HG03159 (cell line): ENCODE measurements around the gene EMID1.
"Not testable (repeated sequence)": the region's sequence is repeated elsewhere in the genome, so short reads cannot be mapped to it uniquely, and the experiment has no call there.

ENCODE experiments used
- ATAC-seq: cut with Tn5 transposase; IDR thresholded peaks from one replicate; pipeline ENCODE4 v1.9.1; 2021; ENCODE audit warnings: mild to moderate bottlenecking, moderate library complexity; ENCODE audit not compliant: unreplicated experiment

The EMID1 gene

DNA sequence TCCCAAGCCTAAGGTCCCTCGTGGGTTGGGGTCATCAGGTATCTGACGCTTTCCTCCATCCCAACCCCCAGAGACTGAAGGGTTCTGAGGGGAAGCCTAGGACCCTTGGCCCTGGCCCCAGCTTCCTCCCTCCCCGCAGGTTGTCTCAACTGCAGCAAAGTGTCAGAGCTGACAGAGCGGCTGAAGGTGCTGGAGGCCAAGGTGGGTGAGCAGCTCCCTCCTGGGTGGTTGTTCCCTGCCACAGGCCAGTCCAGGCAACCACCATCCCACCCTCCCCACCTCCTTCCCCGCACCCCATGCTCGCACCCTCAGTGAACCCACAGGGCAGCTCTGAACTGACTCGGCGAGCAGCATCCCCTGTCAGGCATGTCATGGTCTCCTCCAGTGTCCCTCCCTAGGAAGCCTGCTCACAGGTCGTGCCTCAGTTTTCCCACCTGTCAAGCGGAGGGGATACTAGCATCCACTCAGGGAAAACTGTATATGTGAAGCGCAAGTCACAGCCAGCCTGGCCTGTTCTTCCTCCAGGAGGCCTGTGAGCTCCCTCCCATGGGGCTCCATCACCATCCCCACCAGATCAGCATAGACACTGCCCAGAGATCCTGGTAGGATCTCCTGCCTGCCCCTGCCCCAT lies 20.8 kb downstream of the EMID1 start:
- ATAC-seq, result no peak

- no peak for ATAC-seq
Observed at GRCh38 chr22:29230972-29231875, 25.5 kb downstream of the EMID1 start.

DNA sequence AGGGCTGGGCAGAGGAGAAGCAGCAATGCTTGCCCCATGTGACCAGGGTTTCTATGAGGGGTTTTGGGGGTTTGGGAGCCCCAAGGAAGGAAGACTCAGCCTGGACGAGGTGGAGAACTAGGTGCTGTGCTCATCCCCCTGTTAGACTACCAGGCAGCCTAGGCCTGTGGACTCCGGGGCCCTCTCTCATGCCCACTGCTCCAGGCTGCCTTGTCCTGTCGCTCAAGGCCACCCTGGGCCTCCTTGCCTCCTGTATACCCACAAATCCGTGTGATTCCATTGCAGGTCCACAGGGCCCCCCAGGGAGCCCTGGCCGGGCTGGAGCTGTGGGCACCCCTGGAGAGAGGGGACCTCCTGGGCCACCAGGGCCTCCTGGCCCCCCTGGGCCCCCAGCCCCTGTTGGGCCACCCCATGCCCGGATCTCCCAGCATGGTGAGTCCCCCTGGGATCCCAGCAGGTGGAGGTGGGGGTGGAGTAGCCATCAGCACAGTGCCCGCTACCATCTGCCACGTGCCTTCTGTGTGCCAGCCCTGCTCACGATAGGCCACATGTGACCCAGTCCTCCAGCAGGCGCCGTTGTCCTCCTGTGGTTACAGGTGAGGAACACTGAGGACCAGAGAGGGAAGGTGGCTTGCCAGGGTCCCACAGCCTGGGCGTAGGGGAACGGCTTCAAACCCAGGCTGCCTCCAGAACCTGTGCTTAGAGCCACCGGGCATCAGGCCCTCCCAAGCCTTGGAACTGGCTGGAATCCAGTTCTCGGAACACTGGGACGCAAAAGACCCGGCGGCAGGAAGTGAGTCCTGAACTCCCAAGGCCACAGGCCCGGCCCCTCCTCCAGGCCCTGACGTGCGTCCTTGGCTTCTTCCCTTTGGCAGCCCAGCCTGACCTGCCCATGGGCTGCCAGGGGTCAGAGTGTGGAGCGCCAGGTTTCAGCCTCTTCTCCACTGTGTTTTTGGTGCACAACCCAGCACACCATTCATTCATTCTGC lies 26.6 kb downstream of the EMID1 start:
- ATAC-seq, result no peak

- ATAC-seq, result no peak
Observed at GRCh38 chr22:29233277-29233877, 27.7 kb downstream of the EMID1 start.

DNA sequence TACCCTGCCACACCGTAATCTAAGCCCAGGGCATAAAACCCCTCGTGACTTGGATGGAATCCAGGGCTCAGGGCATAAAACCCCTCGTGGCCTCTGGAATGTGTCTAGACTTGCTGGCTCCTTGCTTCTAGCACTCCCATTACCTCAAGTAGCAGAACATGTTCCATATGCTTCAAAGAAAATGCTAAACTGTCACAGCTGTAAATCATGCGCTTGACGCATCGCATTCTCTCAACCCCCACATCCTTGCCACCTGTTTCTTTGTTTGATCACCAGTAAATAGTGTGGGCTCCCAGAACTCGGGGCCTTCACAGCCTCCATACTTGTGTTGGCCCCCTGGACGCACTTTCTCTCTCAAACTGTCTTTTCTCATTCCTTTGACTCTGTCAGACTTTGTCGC lies 34.8 kb downstream of the EMID1 start:
- ATAC-seq, result not testable (repeated sequence)

DNA sequence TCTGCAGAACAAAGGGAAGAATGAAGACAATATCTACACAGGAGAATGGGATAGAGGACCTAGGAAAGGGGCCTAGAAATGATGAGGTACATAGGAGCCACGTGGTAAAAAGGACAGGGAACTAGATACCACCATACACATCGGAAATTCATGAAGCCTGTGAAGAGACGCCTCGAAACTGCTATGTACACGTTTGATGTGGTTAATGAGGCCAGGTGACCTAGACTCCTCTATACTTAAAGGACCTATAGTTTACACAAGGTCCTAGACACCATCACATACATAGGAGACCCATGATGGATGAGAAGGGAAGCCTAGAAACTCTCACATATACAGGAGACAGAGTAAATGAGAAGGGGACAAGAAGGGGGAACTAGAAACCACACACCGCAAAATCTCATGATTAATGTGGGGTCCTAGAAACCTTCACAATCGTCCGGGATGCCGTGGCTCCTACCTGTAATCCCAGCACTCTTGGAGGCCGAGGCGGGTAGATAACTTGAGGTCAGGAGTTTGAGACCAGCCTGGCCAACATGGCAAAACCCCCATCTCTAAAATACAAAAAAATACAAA lies 38.3 kb downstream of the EMID1 start:
- ATAC-seq, result no peak

DNA sequence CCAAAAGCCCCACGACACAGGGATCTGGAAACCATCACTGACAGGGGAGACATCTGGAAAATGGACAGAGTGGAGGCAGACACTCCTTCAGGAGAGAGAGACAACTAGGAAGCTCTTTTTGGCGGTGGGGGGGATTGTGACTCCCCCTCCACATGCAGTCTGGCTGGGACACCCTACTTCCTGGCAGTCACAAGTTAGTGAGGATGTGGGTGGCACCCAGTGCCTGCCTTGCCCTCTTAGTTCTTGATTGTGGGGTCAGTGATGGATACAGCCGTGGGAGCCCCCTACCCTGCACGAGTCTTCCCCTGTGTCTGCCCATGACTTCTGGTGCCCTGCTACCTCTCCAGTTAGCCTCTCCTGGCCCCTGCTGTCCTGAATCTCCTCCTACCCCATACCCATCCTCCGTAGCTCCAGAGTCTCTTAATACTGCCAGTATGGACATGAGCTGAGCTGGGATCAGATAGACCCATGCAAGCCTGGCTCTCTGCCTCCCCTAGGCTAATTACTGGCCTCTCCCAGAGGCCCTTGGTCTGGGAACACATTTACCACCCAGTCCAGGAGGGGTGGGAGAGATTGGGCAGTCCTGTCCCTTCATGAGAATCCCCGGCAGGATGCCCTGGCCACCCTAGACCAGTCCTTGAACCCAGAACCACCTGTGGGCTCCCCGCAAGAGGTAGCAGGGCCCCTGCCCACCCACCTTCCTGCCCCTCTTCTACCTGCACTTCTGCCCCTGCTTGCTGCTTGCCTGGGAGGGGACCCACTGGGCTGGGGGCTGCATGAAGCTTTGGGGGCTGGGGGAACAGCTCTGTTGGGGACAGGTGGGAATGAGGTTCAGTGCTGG lies 39.3 kb downstream of the EMID1 start:
- no peak for ATAC-seq

- ATAC-seq, result no peak
Observed at GRCh38 chr22:29245626-29246385, 40.1 kb downstream of the EMID1 start.

DNA sequence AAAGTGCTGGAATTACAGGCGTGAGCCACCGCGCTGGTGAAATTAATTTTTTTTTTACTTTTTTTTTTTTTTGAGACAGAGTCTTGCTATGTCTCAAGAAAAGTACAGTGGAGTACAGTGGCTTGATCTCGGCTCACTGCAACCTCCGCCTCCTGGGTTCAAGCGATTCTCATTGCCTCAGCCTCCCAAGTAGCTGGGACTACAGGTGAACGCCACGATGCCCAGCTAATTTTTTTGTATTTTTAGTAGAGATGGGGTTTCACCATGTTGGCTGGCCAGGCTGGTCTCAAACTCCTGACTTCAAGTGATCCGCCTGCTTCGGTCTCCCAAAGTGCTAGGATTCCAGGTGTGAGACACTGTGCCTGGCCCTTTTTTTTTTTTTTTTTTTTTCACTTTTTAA lies 42.2 kb downstream of the EMID1 start:
- not testable (repeated sequence) for ATAC-seq

- no peak for ATAC-seq
Observed at GRCh38 chr22:29251265-29251664, 45.6 kb downstream of the EMID1 start.

GRCh38 chr22:29251981-29252911 lies 46.5 kb downstream of the EMID1 start:
- no peak for ATAC-seq

GRCh38 chr22:29253561-29254285 lies 48.0 kb downstream of the EMID1 start:
- ATAC-seq, result no peak

- ATAC-seq, result no peak
Observed at GRCh38 chr22:29254286-29254660, 48.6 kb downstream of the EMID1 start.

- ATAC-seq, result no peak
Observed at GRCh38 chr22:29255064-29255621, 49.4 kb downstream of the EMID1 start.

DNA sequence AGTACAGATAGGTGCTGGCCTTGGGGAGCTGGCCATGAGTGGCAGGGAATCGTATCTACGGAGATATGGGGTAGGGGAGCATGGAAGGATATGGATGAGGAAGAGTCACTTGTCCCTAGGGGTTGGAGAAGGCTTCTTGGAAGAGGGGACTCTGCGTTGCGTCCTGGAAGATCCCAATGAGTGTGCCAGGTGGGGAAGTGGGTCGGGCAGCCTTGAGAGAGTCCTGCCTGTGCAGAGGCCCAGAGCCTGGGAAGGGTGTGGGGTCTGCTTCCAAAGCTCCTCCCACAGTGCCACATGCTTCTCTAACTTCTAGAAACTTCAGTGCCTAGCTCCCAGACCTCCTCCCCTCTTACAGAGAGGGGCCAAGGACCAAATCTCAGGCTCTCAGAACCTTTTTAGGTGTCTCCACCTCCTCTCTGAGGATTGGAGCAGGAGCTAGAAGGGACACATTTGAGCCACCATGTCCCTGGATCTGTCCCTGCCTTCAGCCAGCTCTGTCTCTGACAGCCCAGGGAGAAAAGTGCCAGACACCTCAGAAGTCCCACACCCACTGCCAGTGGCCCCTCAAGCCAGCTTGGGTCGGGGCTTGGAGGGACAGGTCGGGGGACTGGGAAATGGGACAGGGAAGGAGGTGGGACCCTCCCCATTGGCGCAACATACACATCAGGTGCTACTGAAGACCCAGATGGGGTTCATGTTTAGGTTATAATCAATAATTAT lies 51.1 kb downstream of the EMID1 start:
- no peak for ATAC-seq

DNA sequence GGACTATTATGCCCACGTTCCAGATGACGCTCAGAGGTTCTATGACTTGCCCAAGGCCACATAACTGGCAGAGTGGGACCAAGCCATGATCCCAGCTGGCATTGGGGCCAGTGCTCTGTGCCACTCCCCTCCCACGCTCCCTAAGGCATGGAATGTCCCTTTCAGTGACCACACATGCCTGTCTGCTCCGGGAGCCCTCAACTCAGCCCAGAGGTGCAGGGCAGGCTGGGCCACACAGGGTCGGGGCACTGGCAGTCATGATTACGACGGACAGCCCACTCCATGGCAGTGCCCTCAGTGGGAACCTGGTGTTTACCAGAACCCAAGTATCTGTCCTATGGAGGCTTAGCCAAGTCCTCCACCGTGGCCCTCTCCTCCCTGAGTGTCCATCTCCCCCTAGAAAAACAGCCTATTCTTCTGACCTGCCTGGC lies 52.1 kb downstream of the EMID1 start:
- ATAC-seq, result no peak
